ENCODE measurements around the gene PEX3.
"Not testable (repeated sequence)": the region's sequence is repeated elsewhere in the genome, so short reads cannot be mapped to it uniquely, and the experiment has no call there.

Gene PEX3

GRCh38 chr6:143450453-143451371, at the start of gene PEX3, which contains the start of gene ADAT2:
Gene PEX3 (plus strand): TSS chr6:143450805. CDS start chr6:143451043, 238 bp downstream.
Gene ADAT2 (minus strand): TSS chr6:143450695. CDS start chr6:143450658, 37 bp downstream.
- DNase-seq, result peak; percentile 88 to 93

GRCh38 chr6:143401068-143401446, 49.5 kb upstream of the PEX3 start:
- DNase-seq, result no peak

- DNase-seq, result no peak
Measured at GRCh38 chr6:143401636-143402370, 48.8 kb upstream of the PEX3 start.

- DNase-seq, result no peak
Measured at GRCh38 chr6:143402721-143403336, 47.8 kb upstream of the PEX3 start.

GRCh38 chr6:143405373-143406154, 45.0 kb upstream of the PEX3 start:
- no peak for DNase-seq

GRCh38 chr6:143406673-143407072, 43.9 kb upstream of the PEX3 start:
- no peak for DNase-seq

- no peak for DNase-seq
Measured at GRCh38 chr6:143408151-143408786, 42.3 kb upstream of the PEX3 start.

- no peak for DNase-seq
Measured at GRCh38 chr6:143408787-143409162, 41.8 kb upstream of the PEX3 start.

GRCh38 chr6:143410859-143411270, 39.7 kb upstream of the PEX3 start:
- DNase-seq, result no peak

GRCh38 chr6:143414769-143415168, 35.8 kb upstream of the PEX3 start:
- DNase-seq, result no peak

GRCh38 chr6:143419526-143419925, 31.1 kb upstream of the PEX3 start:
- DNase-seq, result no peak

- no peak for DNase-seq
Measured at GRCh38 chr6:143426026-143426425, 24.6 kb upstream of the PEX3 start.

- DNase-seq, result peak; percentile 47 to 63
Measured at GRCh38 chr6:143427109-143427817, 23.3 kb upstream of the PEX3 start.

GRCh38 chr6:143429970-143430369, 20.6 kb upstream of the PEX3 start:
- DNase-seq, result no peak

GRCh38 chr6:143431226-143431625, 19.4 kb upstream of the PEX3 start:
- DNase-seq, result no peak

- no peak for DNase-seq
Measured at GRCh38 chr6:143432588-143432987, 18.0 kb upstream of the PEX3 start.

- no peak for DNase-seq
Measured at GRCh38 chr6:143441010-143441409, 9.6 kb upstream of the PEX3 start.

GRCh38 chr6:143441680-143442545, 8.7 kb upstream of the PEX3 start:
- no peak for DNase-seq

GRCh38 chr6:143443096-143443495, 7.5 kb upstream of the PEX3 start:
- no peak for DNase-seq

GRCh38 chr6:143447865-143448264, 2.7 kb upstream of the PEX3 start:
- not testable (repeated sequence) for DNase-seq

Measured in SHP77 (cell line).